T-helper 17 cell (primary cell): ENCODE results near the gene PIGL. TPM values are rescaled to one million over a fixed set of nuclear protein-coding genes. Genes with fewer than 3 reads are reported as not detected.

Source experiments
- ATAC-seq: fragments of 150-1000 bp; cut with Tn5 transposase; 2 replicates; pipeline ENCODE4 v1.10.0; 2021; ENCODE audit warnings: mild to moderate bottlenecking, moderate library complexity
- DNase-seq, 3 donors: peaks; one replicate each; pipeline versions ENCODE4 v3.0.0 to v3.0.0-alpha.2; 2020 to 2021
- H3K9me3 ChIP-seq: one replicate; pipeline ENCODE4 v1.7.0; 2013; ENCODE audit warnings: low read length, mild to moderate bottlenecking; ENCODE audit not compliant: control insufficient read depth, poor library complexity, severe bottlenecking
- H3K27ac Mint-ChIP-seq: one replicate; pipeline ENCODE4 v1.8.0; 2022; ENCODE audit warnings: mild to moderate bottlenecking, moderate library complexity, mixed read lengths
- H3K27me3 Mint-ChIP-seq: one replicate; pipeline ENCODE4 v1.8.0; 2022; ENCODE audit warnings: mixed read lengths
- H3K36me3 Mint-ChIP-seq: one replicate; pipeline ENCODE4 v1.8.0; 2022; ENCODE audit warnings: low read depth, mixed read lengths
- H3K4me1 Mint-ChIP-seq: one replicate; pipeline ENCODE4 v1.8.0; 2022; ENCODE audit warnings: mild to moderate bottlenecking, mixed read lengths
- H3K4me3 Mint-ChIP-seq: one replicate; pipeline ENCODE4 v1.8.0; 2022; ENCODE audit warnings: mild to moderate bottlenecking, moderate library complexity, mixed read lengths
- total RNA-seq, 4 donors: library from RNA in 2 of 4; stranded (reverse) in 2 of 4; gene quantifications; one replicate each; pipeline ENCODE4 v1.2.3 and lab custom pipeline; 2022 to 2026

Gene PIGL
- total RNA-seq, 2 donors from 2014 or later = 54.5 to 69.0 TPM

GRCh38 chr17:16262201-16262600, 45.2 kb downstream of the PIGL start:
- no peaks in the 10 kb centered on the region for H3K9me3 ChIP-seq
- Mint-ChIP-seq H3K4me3 (no peak overlapping the region), H3K27ac (no peak overlapping the region), H3K36me3 (peaks cover 2% of the 10 kb centered on the region), H3K4me1 (peaks cover 10% of the 10 kb centered on the region), H3K27me3 (no peaks in the 10 kb centered on the region)
- no peak for DNase-seq
- no peak for ATAC-seq

GRCh38 chr17:16267174-16267573, 50.2 kb downstream of the PIGL start:
- Mint-ChIP-seq H3K4me1 (peaks cover 22% of the 10 kb centered on the region), H3K36me3 (no peaks in the 10 kb centered on the region), H3K27ac (peak overlapping the region; percentile 96), H3K4me3 (peak overlapping the region; percentile 86), H3K27me3 (no peaks in the 10 kb centered on the region)
- DNase-seq (no peak), ATAC-seq (no peak)
- no peaks in the 10 kb centered on the region for H3K9me3 ChIP-seq

- H3K4me3 Mint-ChIP-seq = no peak overlapping the region
Observed at GRCh38 chr17:16269658-16270057, 52.6 kb downstream of the PIGL start.

GRCh38 chr17:16272111-16272840, 55.3 kb downstream of the PIGL start:
- Mint-ChIP-seq H3K4me3 (no peak overlapping the region), H3K36me3 (peaks cover 2% of the 10 kb centered on the region), H3K27ac (no peak overlapping the region), H3K4me1 (peaks cover 15% of the 10 kb centered on the region), H3K27me3 (no peaks in the 10 kb centered on the region)
- ATAC-seq (no peak), DNase-seq (no peak)
- no peaks in the 10 kb centered on the region for H3K9me3 ChIP-seq

More at GRCh38 chr17:16269658-16270057, 52.6 kb downstream of the PIGL start:
- DNase-seq = no peak
- Mint-ChIP-seq H3K27ac (peak overlapping the region; percentile 37), H3K36me3 (peaks cover 2% of the 10 kb centered on the region), H3K4me1 (peaks cover 24% of the 10 kb centered on the region), H3K27me3 (no peaks in the 10 kb centered on the region)
- ATAC-seq = no peak
- no peaks in the 10 kb centered on the region for H3K9me3 ChIP-seq

- no peaks in the 10 kb centered on the region for H3K9me3 ChIP-seq
- peaks cover 3% of the 10 kb centered on the region for H3K4me1 Mint-ChIP-seq
- no peaks in the 10 kb centered on the region for H3K27me3 Mint-ChIP-seq
- no peak for ATAC-seq
- no peak overlapping the region for H3K27ac Mint-ChIP-seq
- peaks cover 2% of the 10 kb centered on the region for H3K36me3 Mint-ChIP-seq
- no peak for DNase-seq
- H3K4me3 Mint-ChIP-seq = no peak overlapping the region
Observed at GRCh38 chr17:16273499-16273898, 56.5 kb downstream of the PIGL start.

GRCh38 chr17:16273929-16274339, 56.9 kb downstream of the PIGL start:
- ATAC-seq (no peak), DNase-seq (no peak)
- peaks cover 2% of the 10 kb centered on the region for H3K36me3 Mint-ChIP-seq
- no peaks in the 10 kb centered on the region for H3K9me3 ChIP-seq
- H3K4me1 Mint-ChIP-seq = peaks cover 2% of the 10 kb centered on the region
- no peak overlapping the region for H3K4me3 Mint-ChIP-seq
- H3K27ac Mint-ChIP-seq = no peak overlapping the region
- no peaks in the 10 kb centered on the region for H3K27me3 Mint-ChIP-seq

- H3K9me3 ChIP-seq = no peaks in the 10 kb centered on the region
- Mint-ChIP-seq H3K36me3 (peaks cover 2% of the 10 kb centered on the region), H3K27me3 (no peaks in the 10 kb centered on the region), H3K4me3 (no peak overlapping the region), H3K27ac (no peak overlapping the region), H3K4me1 (peaks cover 2% of the 10 kb centered on the region)
- no peak for DNase-seq
- no peak for ATAC-seq
Observed at GRCh38 chr17:16275024-16275423, 58.0 kb downstream of the PIGL start.

GRCh38 chr17:16277163-16277562, 60.2 kb downstream of the PIGL start:
- Mint-ChIP-seq H3K27me3 (no peaks in the 10 kb centered on the region), H3K27ac (no peak overlapping the region), H3K4me3 (no peak overlapping the region), H3K36me3 (peaks cover 2% of the 10 kb centered on the region), H3K4me1 (peaks cover 7% of the 10 kb centered on the region)
- DNase-seq = no peak
- ATAC-seq = no peak
- no peaks in the 10 kb centered on the region for H3K9me3 ChIP-seq

- Mint-ChIP-seq H3K4me1 (peaks cover 20% of the 10 kb centered on the region), H3K27me3 (no peaks in the 10 kb centered on the region), H3K27ac (no peak overlapping the region), H3K36me3 (no peaks in the 10 kb centered on the region), H3K4me3 (no peak overlapping the region)
- no peaks in the 10 kb centered on the region for H3K9me3 ChIP-seq
- ATAC-seq (no peak), DNase-seq (no peak)
Observed at GRCh38 chr17:16281351-16281750, 64.3 kb downstream of the PIGL start.

- no peak overlapping the region for H3K27ac Mint-ChIP-seq
- no peaks in the 10 kb centered on the region for H3K27me3 Mint-ChIP-seq
- H3K36me3 Mint-ChIP-seq = no peaks in the 10 kb centered on the region
- no peak for DNase-seq
- ATAC-seq = no peak
- no peaks in the 10 kb centered on the region for H3K9me3 ChIP-seq
- H3K4me1 Mint-ChIP-seq = peaks cover 32% of the 10 kb centered on the region
- H3K4me3 Mint-ChIP-seq = no peak overlapping the region
Observed at GRCh38 chr17:16282522-16282921, 65.5 kb downstream of the PIGL start.

- Mint-ChIP-seq H3K4me1 (peaks cover 40% of the 10 kb centered on the region), H3K27ac (no peak overlapping the region), H3K36me3 (no peaks in the 10 kb centered on the region)
Observed at GRCh38 chr17:16283705-16284104, 66.7 kb downstream of the PIGL start.

GRCh38 chr17:16285646-16286008, 68.6 kb downstream of the PIGL start:
- Mint-ChIP-seq H3K27ac (peak overlapping the region; percentile 97), H3K4me1 (peaks cover 45% of the 10 kb centered on the region), H3K36me3 (no peaks in the 10 kb centered on the region), H3K4me3 (peak overlapping the region; percentile 84), H3K27me3 (no peaks in the 10 kb centered on the region)
- no peak for ATAC-seq
- H3K9me3 ChIP-seq = no peaks in the 10 kb centered on the region
- DNase-seq = no peak

More at GRCh38 chr17:16283705-16284104, 66.7 kb downstream of the PIGL start:
- no peaks in the 10 kb centered on the region for H3K9me3 ChIP-seq
- no peak for DNase-seq
- ATAC-seq = no peak
- Mint-ChIP-seq H3K27me3 (no peaks in the 10 kb centered on the region), H3K4me3 (no peak overlapping the region)

- H3K36me3 Mint-ChIP-seq = no peaks in the 10 kb centered on the region
- H3K9me3 ChIP-seq = no peaks in the 10 kb centered on the region
- peak overlapping the region; percentile 97 for H3K27ac Mint-ChIP-seq
- no peaks in the 10 kb centered on the region for H3K27me3 Mint-ChIP-seq
- peak; percentile 95 for ATAC-seq
- DNase-seq = peak; percentile 41 to 52 (median 52)
- peaks cover 45% of the 10 kb centered on the region for H3K4me1 Mint-ChIP-seq
- H3K4me3 Mint-ChIP-seq = peak overlapping the region; percentile 84
Observed at GRCh38 chr17:16286009-16286946, 69.3 kb downstream of the PIGL start.
